CD14-positive monocyte (primary cell): ENCODE data around the gene CNBP. TPM values are rescaled to one million over a fixed set of nuclear protein-coding genes. Genes with fewer than 3 reads are reported as not detected.
"Not testable (repeated sequence)": the region's sequence is repeated elsewhere in the genome, so short reads cannot be mapped to it uniquely, and the experiment has no call there.

Experiments used
- DNase-seq, 3 donors: peaks; one replicate each; pipeline ENCODE4 v3.0.0-alpha.2; 2011 to 2022
- H2AFZ ChIP-seq: 2 replicates; pipeline ENCODE4 v1.6.0; 2012; ENCODE audit warnings: mild to moderate bottlenecking, low read depth, low read length, inconsistent platforms; ENCODE audit not compliant: insufficient read depth, poor library complexity, severe bottlenecking
- H3K27ac ChIP-seq, 2 donors: 1 replicate in 1 of 2; 2 replicates in 1 of 2; pipeline ENCODE4 v1.5.1; 2012 to 2013; ENCODE audit warnings: low read length in 2 of 2, control low read depth in 1 of 2, inconsistent platforms in 1 of 2, low read depth in 1 of 2, mild to moderate bottlenecking in 1 of 2
- H3K27me3 ChIP-seq, 2 donors: one replicate each; pipeline versions ENCODE4 v1.6.0 to v1.6.1; 2011 to 2013; ENCODE audit warnings: low read length in 2 of 2; ENCODE audit not compliant: control insufficient read depth in 2 of 2, insufficient read depth in 2 of 2
- H3K36me3 ChIP-seq, 2 donors: replicated peaks in 1 of 2; 1 replicate in 1 of 2; 2 replicates in 1 of 2; pipeline versions ENCODE4 v1.5.1 to v1.6.1; 2012 to 2013; ENCODE audit warnings: low read length in 2 of 2, control low read depth in 1 of 2, inconsistent platforms in 1 of 2, mild to moderate bottlenecking in 1 of 2; ENCODE audit not compliant: insufficient read depth in 2 of 2, control insufficient read depth in 1 of 2
- H3K4me1 ChIP-seq, 2 donors: 1 replicate in 1 of 2; 2 replicates in 1 of 2; pipeline versions ENCODE4 v1.5.1 to v1.6.1; 2012 to 2013; ENCODE audit warnings: low read length in 2 of 2, control low read depth in 1 of 2, inconsistent platforms in 1 of 2, mild to moderate bottlenecking in 1 of 2, moderate library complexity in 1 of 2; ENCODE audit not compliant: insufficient read depth in 2 of 2, control insufficient read depth in 1 of 2
- H3K4me2 ChIP-seq: replicated peaks from 2 replicates; pipeline ENCODE3; 2012; ENCODE audit warnings: low read length, moderate library complexity, mild to moderate bottlenecking; ENCODE audit not compliant: poor library complexity, severe bottlenecking; ENCODE audit errors: extremely low read depth
- H3K4me3 ChIP-seq, 3 experiments: fragments of 200-600 bp in 1 of 3; sonication (generic) in 1 of 3; replicated peaks in 1 of 3; 1 replicate in 2 of 3; 2 replicates in 1 of 3; pipeline ENCODE4 v1.5.1; 2011 to 2013; ENCODE audit warnings: low read length in 3 of 3, mild to moderate bottlenecking in 3 of 3, control low read depth in 2 of 3, low read depth in 2 of 3, inconsistent platforms in 1 of 3, moderate library complexity in 1 of 3
- H3K79me2 ChIP-seq: 2 replicates; pipeline ENCODE4 v1.6.0; 2012; ENCODE audit warnings: mild to moderate bottlenecking, control low read depth, inconsistent platforms, low read length, moderate library complexity; ENCODE audit not compliant: insufficient read depth
- H3K9ac ChIP-seq: 2 replicates; pipeline ENCODE4 v1.6.0; 2017; ENCODE audit warnings: low read length, mild to moderate bottlenecking; ENCODE audit not compliant: insufficient read depth, poor library complexity, severe bottlenecking
- H3K9me3 ChIP-seq, 2 donors: replicated peaks in 1 of 2; 1 replicate in 1 of 2; 2 replicates in 1 of 2; pipeline versions ENCODE4 v1.5.1 to v1.6.1; 2012 to 2013; ENCODE audit warnings: low read length in 2 of 2, control low read depth in 1 of 2; ENCODE audit not compliant: control insufficient read depth in 1 of 2, insufficient read depth in 1 of 2
- H4K20me1 ChIP-seq: 2 replicates; pipeline ENCODE4 v1.6.0; 2012; ENCODE audit warnings: mild to moderate bottlenecking, low read length, control low read depth, moderate library complexity; ENCODE audit not compliant: insufficient read depth
- H3K27ac Mint-ChIP-seq, 7 donors: one replicate each; pipeline ENCODE4 v1.8.0; 2020; ENCODE audit warnings: mild to moderate bottlenecking in 7 of 7, mixed read lengths in 7 of 7, moderate library complexity in 6 of 7, inconsistent platforms in 2 of 7
- H3K27me3 Mint-ChIP-seq, 3 donors: one replicate each; pipeline ENCODE4 v1.8.0; 2021 to 2022; ENCODE audit warnings: low read depth in 3 of 3, mild to moderate bottlenecking in 3 of 3, mixed read lengths in 3 of 3, moderate library complexity in 3 of 3, inconsistent platforms in 1 of 3
- H3K36me3 Mint-ChIP-seq, 2 donors: one replicate each; pipeline ENCODE4 v1.8.0; 2020; ENCODE audit warnings: mixed read lengths in 2 of 2, inconsistent platforms in 1 of 2, mild to moderate bottlenecking in 1 of 2
- H3K4me1 Mint-ChIP-seq: one replicate; pipeline ENCODE4 v1.8.0; 2020; ENCODE audit warnings: mild to moderate bottlenecking, mixed read lengths
- H3K4me3 Mint-ChIP-seq, 2 donors: one replicate each; pipeline ENCODE4 v1.8.0; 2020; ENCODE audit warnings: mild to moderate bottlenecking in 2 of 2, mixed read lengths in 2 of 2, moderate library complexity in 1 of 2
- H3K9me3 Mint-ChIP-seq, 7 donors: one replicate each; pipeline ENCODE4 v1.8.0; 2020 to 2022; ENCODE audit warnings: mixed read lengths in 7 of 7, mild to moderate bottlenecking in 6 of 7, moderate library complexity in 6 of 7, inconsistent platforms in 2 of 7
- WGBS: methylation state at CpG from one replicate; pipeline ENCODE4 v1.1.5; 2013; ENCODE audit warnings: missing lambda C conversion rate; ENCODE audit not compliant: insufficient coverage; 5-methylcytosine and 5-hydroxymethylcytosine counted together
- intact Hi-C, 2 donors: fragments of 100-400 bp; cut with micrococcal nuclease; formaldehyde crosslinking; loops; one replicate each; pipeline versions ENCODE4 v1.15.0 to v1.15.1; 2023
- polyA plus RNA-seq, 3 donors: library from polyadenylated mRNA; depleted of rRNA in 1 of 3; unstranded in 2 of 3; stranded (reverse) in 1 of 3; fragments of 300-500 nt in 2 of 3; fragments of >200 nt in 1 of 3; fragmentation: Illumina TruSeq in 2 of 3; gene quantifications; 1 replicate in 2 of 3; 2 replicates in 1 of 3; pipeline ENCODE4 v1.2.3, GENCODE V29; 2012 to 2021
- TF ChIP-seq, protein P1 (sequence below): fragments of 200-600 bp; IDR thresholded peaks from one replicate; pipeline ENCODE4 v1.8.0; 2022; ENCODE audit warnings: antibody characterized with exemption, mild to moderate bottlenecking

Gene CNBP
- polyA plus RNA-seq, 3 donors, result 354 to 946 (median 845) TPM

DNA sequence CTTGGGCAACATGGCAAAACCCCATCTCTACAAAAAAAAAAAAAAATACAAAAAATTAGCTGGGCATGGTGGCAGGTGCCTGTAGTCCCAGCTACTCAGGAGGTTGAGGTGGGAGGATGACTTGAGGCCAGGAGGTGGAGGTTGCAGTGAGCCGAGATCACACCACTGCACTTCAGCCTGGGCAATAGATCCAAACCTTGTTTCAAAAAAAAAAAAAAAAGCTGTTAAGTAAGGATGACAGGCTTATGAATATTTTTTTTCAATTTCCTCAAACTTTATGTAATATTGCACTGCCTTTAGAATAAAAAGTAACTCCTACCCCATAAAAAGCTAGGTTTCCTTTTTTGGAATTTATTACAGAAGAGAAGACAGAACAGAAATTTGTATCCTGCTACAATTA is 40.7 kb upstream of the CNBP start:
- intact Hi-C loops, H3K27me3 ChIP-seq, H3K9me3 Mint-ChIP-seq, H2AFZ ChIP-seq, H4K20me1 ChIP-seq, H3K36me3 Mint-ChIP-seq, H3K27me3 Mint-ChIP-seq, H3K9me3 ChIP-seq, H3K36me3 ChIP-seq: not testable (repeated sequence)
- peak in 1 of 3 donors; percentile 24 for DNase-seq
- Mint-ChIP-seq H3K4me3 (peak overlapping the region; percentile 27 to 58), H3K27ac (peak overlapping the region; percentile 98 to 100 (median 99)), H3K4me1 (peaks cover 51% of the 10 kb centered on the region)
- Histone ChIP-seq H3K4me1 (peaks cover 57 to 66% of the 10 kb centered on the region in 2 donors), H3K4me3 (peak overlapping the region in 1 of 3 experiments; percentile 59), H3K9ac (peak overlapping the region; percentile 37), H3K79me2 (peaks cover 11% of the 10 kb centered on the region), H3K27ac (peak overlapping the region; percentile 97 to 100), H3K4me2 (peak overlapping the region; percentile 73)
- no CpG with 5 or more reads among the region's 1 CpG for WGBS
- TF ChIP-seq, protein P1, sequence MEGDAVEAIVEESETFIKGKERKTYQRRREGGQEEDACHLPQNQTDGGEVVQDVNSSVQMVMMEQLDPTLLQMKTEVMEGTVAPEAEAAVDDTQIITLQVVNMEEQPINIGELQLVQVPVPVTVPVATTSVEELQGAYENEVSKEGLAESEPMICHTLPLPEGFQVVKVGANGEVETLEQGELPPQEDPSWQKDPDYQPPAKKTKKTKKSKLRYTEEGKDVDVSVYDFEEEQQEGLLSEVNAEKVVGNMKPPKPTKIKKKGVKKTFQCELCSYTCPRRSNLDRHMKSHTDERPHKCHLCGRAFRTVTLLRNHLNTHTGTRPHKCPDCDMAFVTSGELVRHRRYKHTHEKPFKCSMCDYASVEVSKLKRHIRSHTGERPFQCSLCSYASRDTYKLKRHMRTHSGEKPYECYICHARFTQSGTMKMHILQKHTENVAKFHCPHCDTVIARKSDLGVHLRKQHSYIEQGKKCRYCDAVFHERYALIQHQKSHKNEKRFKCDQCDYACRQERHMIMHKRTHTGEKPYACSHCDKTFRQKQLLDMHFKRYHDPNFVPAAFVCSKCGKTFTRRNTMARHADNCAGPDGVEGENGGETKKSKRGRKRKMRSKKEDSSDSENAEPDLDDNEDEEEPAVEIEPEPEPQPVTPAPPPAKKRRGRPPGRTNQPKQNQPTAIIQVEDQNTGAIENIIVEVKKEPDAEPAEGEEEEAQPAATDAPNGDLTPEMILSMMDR, result peak; percentile 2

GRCh38 chr3:129218742-129219141 is 35.0 kb upstream of the CNBP start:
- Histone ChIP-seq H3K9ac (no peak overlapping the region), H2AFZ (no peak overlapping the region), H3K9me3 (no peaks in the 10 kb centered on the region), H3K79me2 (no peaks in the 10 kb centered on the region), H3K27ac (no peak overlapping the region), H3K4me3 (no peak overlapping the region), H3K4me1 (peaks cover 1 to 10% of the 10 kb centered on the region in 2 donors), H3K36me3 (no peaks in the 10 kb centered on the region), H3K4me2 (no peak overlapping the region), H3K27me3 (no peaks in the 10 kb centered on the region), H4K20me1 (no peaks in the 10 kb centered on the region)
- no peaks in the 10 kb centered on the region for H3K36me3 Mint-ChIP-seq
- no peak overlapping the region for H3K27ac Mint-ChIP-seq
- H3K27me3 Mint-ChIP-seq, result peaks cover 0 to 3% (median 2%) of the 10 kb centered on the region in 3 donors
- WGBS, result no CpG with 5 or more reads among the region's 2 CpGs
- TF ChIP-seq, protein P1, result no peak
- no peak overlapping the region for H3K4me3 Mint-ChIP-seq
- peaks cover 6% of the 10 kb centered on the region for H3K4me1 Mint-ChIP-seq
- intact Hi-C loops, result no loop called here
- DNase-seq, result no peak
- peaks cover 0 to 2% (median 0%) of the 10 kb centered on the region in 7 donors for H3K9me3 Mint-ChIP-seq
